ENCODE results near the gene SLC6A6.
A peak's percentile ranks its signal among the peaks of the same experiment; 100 is the strongest.

SLC6A6 gene

DNA sequence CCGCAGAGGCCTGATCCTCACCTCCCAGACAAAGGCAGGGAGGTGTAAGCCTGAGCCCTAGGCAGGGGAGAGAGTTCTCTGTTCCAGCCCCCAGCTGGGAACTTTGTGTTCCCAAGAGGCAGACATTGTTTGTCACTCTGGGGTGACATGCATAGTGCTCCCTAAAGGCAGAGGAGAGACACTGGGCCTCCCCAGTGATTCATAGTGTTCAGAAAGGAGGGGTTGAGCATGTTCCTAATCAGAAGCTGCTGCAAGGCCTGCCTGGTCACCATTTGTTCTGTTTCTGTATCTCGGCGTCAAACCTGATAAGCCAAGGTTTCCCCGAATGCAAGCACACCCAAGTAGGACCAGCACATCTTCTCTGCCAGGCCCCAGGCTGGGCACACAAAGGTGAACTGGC, 24.0 kb upstream of the SLC6A6 start:
- no peak for FAIRE-seq
- no peak for DNase-seq (ENCODE audit: insufficient read length, low spot score)
- TF ChIP-seq POLR2A (IDR thresholded peaks at IDR 0.05; ENCODE audit: low read depth, low read length), result no peak

DNA sequence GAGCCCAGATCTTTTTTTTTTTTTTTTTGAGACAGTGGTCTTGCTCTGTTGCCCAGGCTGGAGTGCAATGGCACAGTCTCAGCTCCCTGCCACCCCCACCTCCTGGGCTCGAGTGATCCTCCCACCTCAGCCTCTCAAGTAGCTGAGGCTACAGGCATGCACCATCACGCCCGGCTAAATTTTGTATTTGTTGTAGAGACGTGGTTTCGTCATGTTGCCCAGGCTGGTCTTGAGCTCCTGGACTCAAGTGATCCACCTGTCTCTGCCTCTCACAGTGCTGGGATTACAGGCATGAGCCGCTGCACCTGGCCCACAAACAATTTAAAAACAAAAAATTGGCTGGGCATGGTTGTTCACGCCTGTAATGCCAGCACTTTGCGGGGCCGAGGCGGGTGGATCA, 22.6 kb upstream of the SLC6A6 start:
- DNase-seq (ENCODE audit: insufficient read length, low spot score), result no peak
- TF ChIP-seq POLR2A (IDR thresholded peaks at IDR 0.05; ENCODE audit: low read depth, low read length), result no peak
- no peak for FAIRE-seq

DNA sequence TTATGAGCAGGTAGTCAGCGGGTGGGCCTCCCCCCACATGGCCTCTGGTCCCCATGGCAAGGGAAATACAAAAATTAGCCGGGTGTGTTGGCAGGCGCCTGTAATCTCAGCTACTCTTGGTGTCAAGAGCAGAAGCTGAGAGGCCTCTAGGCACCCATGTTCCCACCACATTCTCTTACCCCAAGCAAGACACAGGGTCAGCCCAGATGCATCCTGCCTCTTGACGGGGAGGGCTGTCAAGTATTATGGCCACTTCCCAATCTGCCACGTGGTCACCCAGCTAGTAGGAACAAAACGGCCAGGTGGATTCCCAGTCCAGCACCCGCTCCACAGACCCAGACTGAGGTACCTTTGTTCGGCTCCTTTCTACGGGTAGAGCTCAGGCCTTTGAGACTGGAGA, 16.2 kb upstream of the SLC6A6 start:
- FAIRE-seq (no peak), DNase-seq (ENCODE audit: insufficient read length, low spot score) (no peak)
- no peak for TF ChIP-seq POLR2A (IDR thresholded peaks at IDR 0.05; ENCODE audit: low read depth, low read length)

DNA sequence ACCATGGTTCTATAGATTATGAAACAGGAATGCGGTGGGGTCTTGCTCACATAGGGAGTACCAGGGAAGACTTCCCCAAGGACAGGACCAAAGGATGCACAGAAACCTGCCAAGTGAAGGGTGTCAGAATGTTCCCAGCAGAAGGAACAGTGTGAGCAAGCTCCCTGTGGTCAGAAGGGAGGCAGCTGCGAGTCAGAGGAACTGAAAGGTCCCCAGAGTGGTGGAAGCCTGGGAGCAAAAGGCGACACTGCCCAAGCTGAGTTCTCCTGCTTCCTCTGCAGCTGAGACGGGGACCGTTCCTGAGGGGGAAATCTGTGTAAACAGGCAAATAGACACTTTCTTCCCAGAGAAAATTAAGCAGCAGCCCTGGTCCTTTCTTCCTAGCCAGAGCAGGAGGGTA, 14.2 kb upstream of the SLC6A6 start:
- DNase-seq (ENCODE audit: insufficient read length, low spot score), result no peak
- no peak for TF ChIP-seq POLR2A (IDR thresholded peaks at IDR 0.05; ENCODE audit: low read depth, low read length)
- FAIRE-seq, result no peak

DNA sequence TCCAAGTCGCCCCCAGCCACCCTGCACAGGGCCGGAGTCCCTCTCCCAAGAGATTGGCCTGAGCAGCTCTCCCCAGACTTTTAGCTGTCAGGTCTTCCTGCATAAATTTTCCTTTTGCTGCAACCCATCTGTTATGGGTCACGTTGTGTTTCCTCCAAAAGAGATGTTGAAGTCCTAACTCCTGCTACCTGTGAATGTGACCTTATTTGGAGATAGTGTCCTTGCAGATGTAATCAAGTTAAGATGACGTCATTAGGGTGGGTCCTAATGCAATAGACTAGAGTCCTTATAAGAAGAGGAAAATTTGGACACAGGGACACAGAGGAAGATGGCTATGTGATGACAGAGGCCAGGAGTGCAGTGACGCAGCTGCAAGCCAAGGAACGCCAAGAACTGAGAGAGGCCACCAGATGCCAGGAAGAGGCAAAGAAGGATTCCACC, 13.2 kb upstream of the SLC6A6 start:
- TF ChIP-seq POLR2A (IDR thresholded peaks at IDR 0.05; ENCODE audit: low read depth, low read length), result no peak
- FAIRE-seq (no peak), DNase-seq (ENCODE audit: insufficient read length, low spot score) (no peak)

DNA sequence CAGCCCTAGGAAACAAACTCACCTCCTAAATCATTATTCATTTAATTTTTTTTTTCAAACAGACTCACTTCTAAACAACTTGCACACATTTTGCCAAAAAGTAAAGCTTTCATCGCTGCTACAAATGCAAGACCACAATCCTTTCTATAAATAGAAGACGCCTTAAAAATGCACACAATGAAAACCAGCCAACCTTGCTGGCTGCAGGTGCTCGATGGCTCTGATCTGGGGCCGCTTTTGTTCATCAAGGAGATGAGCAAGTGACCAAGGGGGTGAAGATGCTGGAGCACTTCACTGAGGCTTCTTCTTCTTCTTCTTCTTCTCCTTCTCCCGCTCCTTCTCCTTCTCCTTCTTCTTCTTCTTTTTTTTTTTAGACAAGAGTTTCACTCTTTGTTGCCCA, 12.7 kb upstream of the SLC6A6 start:
- FAIRE-seq, result no peak

DNA sequence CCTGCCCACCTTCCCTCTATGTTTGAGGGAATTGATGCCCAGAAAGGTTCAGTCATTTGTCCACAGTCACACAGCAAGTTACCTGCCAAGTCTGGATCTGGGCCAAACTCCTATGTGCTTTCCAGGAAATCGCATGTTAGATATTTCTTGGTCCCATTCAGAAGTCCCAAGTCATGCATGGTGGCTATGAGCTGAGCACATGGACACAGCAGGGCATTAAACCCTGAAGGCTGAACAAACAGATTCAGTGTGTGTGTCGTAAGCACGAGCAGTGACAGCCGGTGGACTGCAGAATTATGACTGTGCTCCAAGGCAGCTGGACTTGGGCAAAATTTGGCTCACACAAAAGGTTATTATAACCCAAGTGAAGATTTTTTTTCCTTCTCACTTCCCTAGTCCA, 11.4 kb upstream of the SLC6A6 start:
- FAIRE-seq (no peak), DNase-seq (ENCODE audit: insufficient read length, low spot score) (peak; percentile 56)
- no peak for TF ChIP-seq POLR2A (IDR thresholded peaks at IDR 0.05; ENCODE audit: low read depth, low read length)

More for the DNA sequence above, 12.7 kb upstream of the SLC6A6 start:
- no peak for TF ChIP-seq POLR2A (IDR thresholded peaks at IDR 0.05; ENCODE audit: low read depth, low read length)
- no peak for DNase-seq (ENCODE audit: insufficient read length, low spot score)

DNA sequence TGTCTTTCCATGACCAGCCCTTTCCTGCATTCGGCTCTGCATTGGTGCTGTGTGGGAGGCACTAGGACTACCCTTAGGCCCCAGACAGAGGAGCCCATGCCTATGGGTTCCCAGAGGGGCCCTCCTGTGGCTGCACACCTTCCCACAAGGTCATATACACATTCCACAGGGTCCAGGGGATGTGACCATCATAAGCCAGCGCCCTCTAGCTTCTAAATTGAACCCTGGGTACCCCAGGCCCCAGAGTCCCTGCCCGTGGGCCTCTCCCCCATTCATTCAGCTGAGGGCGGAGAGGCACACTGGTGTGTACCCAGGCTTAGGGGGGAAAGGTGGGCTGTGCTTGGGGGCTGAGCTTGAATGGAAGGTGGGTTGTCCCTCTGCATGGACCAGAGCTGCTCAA, 10.2 kb upstream of the SLC6A6 start:
- DNase-seq (ENCODE audit: insufficient read length, low spot score) (no peak), FAIRE-seq (no peak)
- no peak for TF ChIP-seq POLR2A (IDR thresholded peaks at IDR 0.05; ENCODE audit: low read depth, low read length)

DNA sequence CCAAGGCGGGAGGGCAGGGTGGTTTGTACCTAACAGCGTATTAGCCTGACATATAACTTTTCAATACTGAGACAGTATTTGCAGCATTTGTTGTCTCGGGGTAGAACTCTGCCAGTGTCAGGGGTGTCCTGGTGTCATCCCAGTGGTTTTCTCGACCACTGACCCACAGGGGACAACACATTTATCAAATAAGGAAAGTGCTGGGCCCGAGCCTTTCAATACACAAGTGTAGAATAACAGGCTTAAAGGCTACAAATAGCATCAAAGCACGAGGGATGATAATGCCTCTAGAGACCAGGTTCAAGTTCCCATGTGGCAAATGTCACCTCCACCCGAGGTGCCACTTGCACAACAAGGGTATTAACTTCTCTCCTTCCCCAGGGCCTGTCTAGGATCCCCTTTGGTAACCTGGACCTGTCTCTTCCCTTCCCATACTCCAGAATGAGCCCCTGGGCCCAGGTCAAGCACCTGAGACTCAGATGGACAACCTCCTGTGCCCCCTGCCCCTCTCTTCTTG, 9.5 kb upstream of the SLC6A6 start:
- FAIRE-seq, result no peak
- no peak for DNase-seq (ENCODE audit: insufficient read length, low spot score)
- TF ChIP-seq POLR2A (IDR thresholded peaks at IDR 0.05; ENCODE audit: low read depth, low read length), result no peak

DNA sequence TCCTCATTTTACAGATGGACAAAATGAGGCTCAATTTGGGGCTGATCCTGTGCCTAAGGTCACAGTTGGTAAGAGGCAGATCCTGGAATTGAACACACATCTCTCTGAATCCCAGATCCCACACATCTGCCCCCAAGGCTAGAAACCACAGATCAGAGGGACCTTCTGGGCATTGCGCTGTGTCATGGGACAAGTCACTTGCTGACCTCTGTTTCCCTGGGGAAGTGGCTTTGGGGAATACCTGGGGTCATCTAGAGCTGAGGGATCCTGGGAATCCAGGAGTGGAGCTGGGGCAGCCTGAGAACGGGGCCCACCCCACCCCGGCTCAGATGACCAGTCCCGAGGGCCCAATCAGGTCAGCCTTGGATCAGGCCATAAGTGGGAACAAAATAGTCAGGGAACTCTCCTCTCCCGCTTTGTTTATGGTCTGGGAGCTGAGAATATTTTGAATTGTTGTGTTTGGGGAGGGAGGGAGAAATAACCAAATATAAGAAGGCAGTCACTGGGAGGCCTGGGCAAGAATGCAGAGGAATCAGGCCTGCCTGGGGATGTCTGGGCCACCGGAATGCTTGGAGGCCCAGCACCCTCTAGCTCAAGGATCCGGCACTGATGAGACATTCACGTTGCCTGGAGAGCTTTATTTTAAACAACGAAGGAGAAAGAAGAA, 8.8 kb upstream of the SLC6A6 start:
- no peak for TF ChIP-seq POLR2A (IDR thresholded peaks at IDR 0.05; ENCODE audit: low read depth, low read length)
- DNase-seq (ENCODE audit: insufficient read length, low spot score) (no peak), FAIRE-seq (no peak)

DNA sequence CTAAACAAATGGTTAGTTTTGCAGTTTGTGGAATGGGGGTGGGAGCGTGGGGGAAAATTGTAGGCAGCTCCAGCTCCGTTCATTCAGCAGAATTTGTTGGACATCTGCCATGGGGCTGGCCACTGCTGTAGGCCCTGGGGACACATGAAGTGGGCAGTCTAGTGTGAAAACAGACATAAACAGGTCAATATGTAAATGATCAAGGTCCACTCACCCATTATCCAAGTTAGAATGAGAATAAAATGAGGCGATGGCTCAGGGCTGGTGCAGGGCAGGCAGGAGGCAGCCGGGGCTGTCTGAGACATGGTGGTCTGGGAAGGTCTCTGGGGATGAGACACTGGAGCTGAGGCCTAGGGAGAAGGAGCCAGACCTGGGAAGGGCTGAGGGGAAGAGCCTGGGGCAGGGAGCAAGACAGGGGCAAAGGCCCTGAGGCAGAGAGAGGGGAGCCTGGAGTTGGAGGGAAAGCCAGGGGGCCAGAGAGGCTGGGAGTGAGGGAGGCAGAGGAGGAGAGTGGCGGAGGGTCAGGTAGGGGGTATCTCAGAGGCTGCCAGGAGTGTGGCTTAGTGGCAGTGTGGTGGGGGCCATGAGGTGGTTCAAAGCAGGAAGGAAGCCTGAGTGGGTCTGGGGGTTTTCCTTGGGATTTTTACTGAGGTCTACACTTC, 6.2 kb upstream of the SLC6A6 start:
- TF ChIP-seq POLR2A (IDR thresholded peaks at IDR 0.05; ENCODE audit: low read depth, low read length), result no peak
- no peak for DNase-seq (ENCODE audit: insufficient read length, low spot score)
- no peak for FAIRE-seq

DNA sequence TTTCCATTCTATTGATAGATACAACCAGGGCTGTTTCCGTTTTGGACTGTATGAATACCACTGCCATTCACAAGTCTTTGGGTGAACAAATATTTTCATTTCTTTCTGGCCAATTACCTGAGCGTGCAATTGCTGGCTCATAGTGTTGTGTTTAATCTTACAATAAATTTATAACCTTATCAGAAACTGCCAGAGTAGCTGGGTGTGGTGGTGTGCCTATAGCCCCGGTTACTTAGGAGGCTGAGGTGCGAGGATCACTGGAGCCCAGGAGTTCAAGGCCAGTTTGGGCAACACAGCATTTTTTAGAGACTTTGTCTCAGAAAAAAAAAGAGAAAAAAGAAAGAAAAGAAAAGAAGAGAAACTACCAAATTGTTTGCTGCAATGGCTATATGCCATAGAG, 5.4 kb upstream of the SLC6A6 start:
- TF ChIP-seq POLR2A (IDR thresholded peaks at IDR 0.05; ENCODE audit: low read depth, low read length), result no peak
- DNase-seq (ENCODE audit: insufficient read length, low spot score) (no peak), FAIRE-seq (no peak)

DNA sequence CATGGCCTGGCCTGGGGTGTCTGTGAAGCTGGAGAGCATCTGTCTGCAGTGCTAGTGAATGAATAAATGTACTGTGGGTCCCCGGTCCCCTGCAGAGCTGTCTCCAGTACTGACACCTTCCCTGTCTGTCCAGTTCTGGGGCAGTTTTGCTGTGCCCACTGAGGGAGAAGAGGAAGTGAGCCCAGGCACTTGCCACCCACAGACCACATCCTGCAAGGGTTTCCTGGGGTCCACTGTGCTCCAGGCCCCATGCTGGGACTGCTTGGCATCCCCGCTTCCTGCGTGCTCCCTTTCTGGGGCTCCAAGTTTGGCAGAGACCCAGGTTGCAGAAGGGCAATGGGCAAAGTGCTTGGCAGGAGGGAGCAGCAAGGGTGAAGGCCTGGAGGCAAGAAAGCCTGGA, 4.9 kb upstream of the SLC6A6 start:
- no peak for TF ChIP-seq POLR2A (IDR thresholded peaks at IDR 0.05; ENCODE audit: low read depth, low read length)
- DNase-seq (ENCODE audit: insufficient read length, low spot score), result no peak
- no peak for FAIRE-seq

DNA sequence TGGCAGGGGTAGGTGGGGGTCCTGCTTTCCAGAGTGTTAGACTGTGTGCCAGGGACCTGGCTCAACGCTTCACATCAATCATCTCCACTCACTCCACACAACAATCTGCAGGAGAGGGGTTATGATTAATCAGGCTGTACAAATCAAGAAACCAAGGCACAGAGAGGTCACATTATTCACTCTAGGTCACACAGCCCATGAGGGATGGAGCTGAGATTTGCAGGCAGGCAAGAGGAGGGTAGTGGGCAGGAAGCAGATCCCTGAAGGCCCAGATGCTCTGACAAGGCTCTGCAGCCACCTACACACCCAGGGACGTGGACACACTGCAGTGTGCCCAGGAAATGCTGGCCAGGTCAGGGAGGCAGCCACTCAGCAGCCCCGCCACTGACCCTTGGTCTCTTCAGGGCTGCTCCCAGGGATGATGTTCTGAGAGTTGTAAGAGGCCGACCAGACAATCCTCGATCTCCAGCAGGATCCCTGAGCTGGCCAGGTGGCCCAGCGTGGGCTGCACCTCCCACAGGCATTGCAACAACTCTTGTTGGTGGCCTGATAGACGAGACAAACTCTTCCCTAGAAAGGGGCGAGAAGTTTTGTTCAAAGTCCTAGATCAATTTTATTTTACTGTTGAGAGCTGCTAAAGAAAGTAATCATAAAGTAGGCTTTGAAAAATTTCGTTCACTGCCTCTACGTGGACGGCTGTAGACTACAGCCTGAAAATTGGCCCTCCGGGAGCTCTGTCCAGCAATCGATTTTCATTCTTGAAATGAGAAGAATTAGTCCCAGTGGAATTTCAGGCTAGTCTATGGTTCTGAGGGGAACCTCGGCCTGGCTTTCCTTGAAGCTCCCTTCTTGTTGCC, 4.2 kb upstream of the SLC6A6 start:
- TF ChIP-seq POLR2A (IDR thresholded peaks at IDR 0.05; ENCODE audit: low read depth, low read length), result no peak
- DNase-seq (ENCODE audit: insufficient read length, low spot score) (no peak), FAIRE-seq (no peak)
